Right lobe of liver (tissue), 6 donors: ENCODE data around the gene LSM14A. TPM values are rescaled to one million over a fixed set of nuclear protein-coding genes. Genes with fewer than 3 reads are reported as not detected.
A peak's percentile ranks its signal among the peaks of the same experiment; 100 is the strongest.

Experiments used
- ATAC-seq, 4 donors: fragments of 200-7000 bp; cut with Tn5 transposase; one replicate each; pipeline ENCODE4 v1.9.1; 2020; ENCODE audit warnings: mild to moderate bottlenecking in 4 of 4, moderate library complexity in 4 of 4
- DNase-seq, 3 donors: peaks; one replicate each; pipeline ENCODE4 v3.0.0-alpha.2; 2020
- H3K27ac ChIP-seq, 3 donors: fragments of 200-600 bp; one replicate each; pipeline ENCODE4 v1.8.0; 2022
- H3K27me3 ChIP-seq, 2 donors: fragments of 200-600 bp; one replicate each; pipeline ENCODE4 v1.8.0; 2022
- H3K36me3 ChIP-seq, 4 donors: fragments of 200-600 bp; sonication (generic) in 1 of 4; one replicate each; pipeline versions ENCODE4 v1.5.1 to v1.8.0; 2017 to 2022; ENCODE audit warnings: control low read depth in 1 of 4
- H3K4me1 ChIP-seq, 4 donors: fragments of 200-600 bp; sonication (generic) in 1 of 4; one replicate each; pipeline versions ENCODE4 v1.5.1 to v1.8.0; 2017 to 2022; ENCODE audit warnings: control low read depth in 1 of 4
- H3K4me3 ChIP-seq, 3 donors: fragments of 200-600 bp; one replicate each; pipeline ENCODE4 v1.8.0; 2022
- H3K9me3 ChIP-seq, 4 donors: fragments of 200-600 bp; sonication (generic) in 1 of 4; one replicate each; pipeline versions ENCODE4 v1.5.1 to v1.8.0; 2017 to 2022; ENCODE audit warnings: control low read depth in 1 of 4
- CTCF ChIP-seq, 4 donors: fragments of 200-600 bp in 3 of 4; fragments of 450-650 bp in 1 of 4; IDR thresholded peaks; one replicate each; pipeline versions ENCODE4 v1.5.1 to v1.8.0; 2016 to 2022; ENCODE audit warnings: antibody characterized with exemption in 4 of 4, mild to moderate bottlenecking in 2 of 4
- POLR2A ChIP-seq: fragments of 450-650 bp; IDR thresholded peaks from one replicate; pipeline ENCODE4 v1.6.1; 2017; ENCODE audit warnings: antibody characterized with exemption, mild to moderate bottlenecking
- WGBS: methylation state at CpG from one replicate; pipeline ENCODE4 v1.1.6; 2018; ENCODE audit warnings: low coverage, low lambda C conversion rate; ENCODE audit not compliant: insufficient coverage; ENCODE audit errors: missing lambda C conversion rate; 5-methylcytosine and 5-hydroxymethylcytosine counted together
- intact Hi-C, 2 donors: fragments of 100-400 bp; cut with DNase I; formaldehyde crosslinking; loops; one replicate each; pipeline versions ENCODE4 v1.11.2 to v1.14.1; 2022
- total RNA-seq, 6 experiments: library from RNA; depleted of rRNA in 2 of 6; stranded (reverse); fragments of >200 nt in 2 of 6; fragmentation: NEBNext Ultra II Directional in 3 of 6; extraction: Animal tissue kit (Norgen Biotek cat#: 25700) in 3 of 6; gene quantifications; one replicate each; pipeline versions ENCODE4 v1.1.0 to v1.2.4, GENCODE V29; 2016 to 2023
- donor health status: DM: no; HTN: yes; CAD: no.
- donor health status: DM: no; HTN: no; CAD: no.
- donor health status: DM: no; HTN: no; CAD: no.
- donor health status: DM: no; HTN: yes; CAD: no.
- donor health status: DM: no; HTN: yes; CAD: no.

The LSM14A gene
- total RNA-seq, 6 experiments from 2014 or later, result 32.1 to 61.9 (median 50.4) TPM

- Histone ChIP-seq H3K4me1 (peaks cover 0 to 20% (median 4%) of the 10 kb centered on the region in 4 donors), H3K9me3 (no peaks in the 10 kb centered on the region), H3K36me3 (no peaks in the 10 kb centered on the region), H3K27me3 (no peaks in the 10 kb centered on the region), H3K27ac (no peak overlapping the region), H3K4me3 (no peak overlapping the region)
- DNase-seq, result no peak
- no peak for TF ChIP-seq POLR2A
- TF ChIP-seq CTCF (IDR thresholded peaks at IDR 0.05), result peak in 1 of 4 donors; percentile 8
- 72% methylated on average over 8 of the region's 8 CpGs for WGBS
- ATAC-seq, result peak; percentile 79 to 89 (median 88)
- intact Hi-C loops, result no loop called here
Measured at GRCh38 chr19:34263745-34264237, 91.5 kb downstream of the LSM14A start.

GRCh38 chr19:34265221-34265650 is 92.9 kb downstream of the LSM14A start:
- Histone ChIP-seq H3K27me3 (no peaks in the 10 kb centered on the region), H3K36me3 (no peaks in the 10 kb centered on the region), H3K4me1 (peaks cover 3 to 27% (median 10%) of the 10 kb centered on the region in 4 donors), H3K9me3 (no peaks in the 10 kb centered on the region), H3K4me3 (no peak overlapping the region), H3K27ac (no peak overlapping the region)
- 58% methylated on average over 4 of the region's 6 CpGs for WGBS
- intact Hi-C loops, result no loop called here
- TF ChIP-seq POLR2A, result no peak
- TF ChIP-seq CTCF (IDR thresholded peaks at IDR 0.05), result no peak
- no peak for DNase-seq
- no peak for ATAC-seq

- Histone ChIP-seq H3K4me3 (no peak overlapping the region), H3K27me3 (no peaks in the 10 kb centered on the region), H3K27ac (peak overlapping the region; percentile 51 to 72 (median 54)), H3K9me3 (no peaks in the 10 kb centered on the region), H3K36me3 (no peaks in the 10 kb centered on the region), H3K4me1 (peaks cover 3 to 18% (median 7%) of the 10 kb centered on the region in 4 donors)
- intact Hi-C loops, result no loop called here
- TF ChIP-seq CTCF (IDR thresholded peaks at IDR 0.05), result no peak
- TF ChIP-seq POLR2A, result no peak
- WGBS, result 6% methylated on average over 8 of the region's 8 CpGs
- ATAC-seq (peak; percentile 23 to 68 (median 40)), DNase-seq (peak in 1 of 3 donors; percentile 57)
Measured at GRCh38 chr19:34269081-34269480, 96.8 kb downstream of the LSM14A start.

- peak in 2 of 4 donors; percentile 10 to 24 for ATAC-seq
- 0% methylated on average over 2 of the region's 2 CpGs for WGBS
- no peak for DNase-seq
- no peak for TF ChIP-seq CTCF (IDR thresholded peaks at IDR 0.05)
- TF ChIP-seq POLR2A, result no peak
- Histone ChIP-seq H3K36me3 (no peaks in the 10 kb centered on the region), H3K27ac (peak overlapping the region; percentile 32 to 72 (median 54)), H3K9me3 (no peaks in the 10 kb centered on the region), H3K4me1 (peaks cover 3 to 15% (median 7%) of the 10 kb centered on the region in 4 donors), H3K4me3 (no peak overlapping the region), H3K27me3 (no peaks in the 10 kb centered on the region)
- intact Hi-C loops, result no loop called here
Measured at GRCh38 chr19:34269489-34269888, 97.2 kb downstream of the LSM14A start.
